Adipocyte (in vitro differentiated cells): ENCODE measurements around the gene TRAM2.

Experiments
- DNase-seq: peaks from one replicate; pipeline ENCODE4 v3.0.0-alpha.2; 2015; ENCODE audit warnings: low read depth
- H3K27me3 ChIP-seq: replicated peaks from 2 replicates; pipeline ENCODE4 v1.7.0; 2013; ENCODE audit warnings: mild to moderate bottlenecking, low read length, moderate library complexity; ENCODE audit not compliant: control insufficient read depth, insufficient read depth
- H3K36me3 ChIP-seq: 2 replicates; pipeline ENCODE4 v1.7.0; 2013; ENCODE audit warnings: low read length, mild to moderate bottlenecking, moderate library complexity; ENCODE audit not compliant: control insufficient read depth, insufficient read depth, severe bottlenecking
- H3K4me1 ChIP-seq: 2 replicates; pipeline ENCODE4 v1.7.0; 2013; ENCODE audit warnings: mild to moderate bottlenecking, low read length, moderate library complexity; ENCODE audit not compliant: control insufficient read depth, insufficient read depth
- H3K4me3 ChIP-seq: 2 replicates; pipeline ENCODE4 v1.7.0; 2013; ENCODE audit warnings: mild to moderate bottlenecking, low read length, moderate library complexity
- H3K9ac ChIP-seq: 2 replicates; pipeline ENCODE4 v1.7.0; 2013; ENCODE audit warnings: mild to moderate bottlenecking, low read length, moderate library complexity
- H3K9me3 ChIP-seq: 2 replicates; pipeline ENCODE4 v1.7.0; 2013; ENCODE audit warnings: mild to moderate bottlenecking, low read length, moderate library complexity; ENCODE audit not compliant: control insufficient read depth

TRAM2 gene

DNA sequence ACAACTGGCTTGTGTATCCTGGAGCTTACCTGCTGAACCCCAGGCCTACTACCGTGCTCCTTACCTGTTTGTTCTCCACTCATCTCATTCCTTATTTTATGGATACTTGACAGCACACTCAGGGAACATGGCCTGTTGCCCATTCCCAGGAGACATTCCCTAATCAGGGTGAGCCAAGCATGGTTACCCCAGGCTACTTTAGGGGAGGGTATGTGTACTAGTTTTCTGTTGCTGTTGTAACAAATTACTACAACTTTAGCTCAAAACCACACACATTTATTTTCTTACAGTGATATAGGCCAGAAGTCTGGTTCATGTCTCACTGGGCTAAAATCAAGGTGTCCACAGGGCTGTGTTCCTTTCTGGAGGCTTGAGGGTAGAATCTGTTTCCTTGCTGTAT, 15.0 kb upstream of the TRAM2 start:
- Histone ChIP-seq H3K27me3 (no peaks in the 10 kb centered on the region), H3K4me3 (no peak overlapping the region), H3K9ac (no peak overlapping the region), H3K36me3 (no peaks in the 10 kb centered on the region), H3K4me1 (peaks cover 56% of the 10 kb centered on the region), H3K9me3 (no peaks in the 10 kb centered on the region)
- no peak for DNase-seq

DNA sequence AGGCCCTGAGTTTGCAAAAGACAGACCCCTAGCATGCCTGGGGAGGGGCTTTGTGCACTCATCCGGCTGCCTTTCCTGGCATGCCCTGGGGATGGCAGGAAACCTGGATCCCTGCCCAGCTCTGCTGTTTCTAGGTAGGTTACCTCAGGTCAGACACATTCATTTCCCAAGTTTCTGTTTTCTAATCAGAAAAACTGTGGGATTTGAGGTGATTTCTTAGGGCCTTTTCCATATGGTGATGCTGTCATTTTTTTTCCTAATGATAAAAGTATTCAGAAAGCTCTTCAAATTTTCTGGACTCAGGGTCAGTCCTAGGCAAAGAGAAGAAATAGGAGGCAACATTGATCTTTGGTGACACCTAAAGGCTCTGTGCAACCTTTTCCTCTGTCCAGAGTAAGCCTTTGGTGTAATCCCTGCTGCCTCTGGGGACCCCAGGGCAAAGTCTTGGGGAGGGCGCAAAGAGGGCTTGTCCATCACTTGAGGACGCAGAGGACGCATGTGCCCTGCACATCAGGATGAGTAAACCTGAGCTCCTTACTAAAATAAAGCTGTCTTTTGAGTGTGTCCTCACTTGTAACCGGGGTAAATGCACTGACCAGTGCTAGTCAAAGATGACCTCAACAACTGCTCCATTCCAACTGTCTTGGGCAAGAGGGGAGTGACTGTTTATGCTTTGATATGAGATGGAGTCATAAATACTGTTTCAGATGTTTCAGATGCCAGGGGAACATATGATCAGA, 13.5 kb upstream of the TRAM2 start:
- DNase-seq, result peak; percentile 76
- Histone ChIP-seq H3K27me3 (no peaks in the 10 kb centered on the region), H3K9me3 (no peaks in the 10 kb centered on the region), H3K36me3 (no peaks in the 10 kb centered on the region), H3K4me3 (no peak overlapping the region), H3K4me1 (peaks cover 41% of the 10 kb centered on the region), H3K9ac (peak overlapping the region; percentile 24)

DNA sequence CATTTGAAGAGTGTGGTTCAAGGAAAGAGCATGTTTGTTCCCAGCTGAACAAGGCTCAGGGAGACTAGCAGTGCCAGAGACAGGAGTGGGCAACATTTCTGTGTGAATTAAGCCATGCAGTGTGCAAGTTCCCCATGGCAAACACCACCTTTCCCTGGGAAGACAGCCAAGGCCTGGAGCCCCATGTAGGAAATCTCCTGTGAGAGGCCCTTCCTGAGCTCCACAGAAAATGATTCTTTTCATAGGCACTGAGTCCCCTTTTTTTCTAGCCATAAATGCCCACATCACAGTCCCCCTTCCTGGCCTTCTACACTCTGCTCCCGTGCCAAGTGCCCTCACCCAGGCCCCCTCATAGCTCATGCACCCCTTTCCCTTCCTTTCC, 11.8 kb upstream of the TRAM2 start:
- Histone ChIP-seq H3K4me3 (no peak overlapping the region), H3K9ac (no peak overlapping the region), H3K9me3 (no peaks in the 10 kb centered on the region), H3K27me3 (no peaks in the 10 kb centered on the region), H3K4me1 (peaks cover 27% of the 10 kb centered on the region), H3K36me3 (no peaks in the 10 kb centered on the region)
- DNase-seq, result no peak

DNA sequence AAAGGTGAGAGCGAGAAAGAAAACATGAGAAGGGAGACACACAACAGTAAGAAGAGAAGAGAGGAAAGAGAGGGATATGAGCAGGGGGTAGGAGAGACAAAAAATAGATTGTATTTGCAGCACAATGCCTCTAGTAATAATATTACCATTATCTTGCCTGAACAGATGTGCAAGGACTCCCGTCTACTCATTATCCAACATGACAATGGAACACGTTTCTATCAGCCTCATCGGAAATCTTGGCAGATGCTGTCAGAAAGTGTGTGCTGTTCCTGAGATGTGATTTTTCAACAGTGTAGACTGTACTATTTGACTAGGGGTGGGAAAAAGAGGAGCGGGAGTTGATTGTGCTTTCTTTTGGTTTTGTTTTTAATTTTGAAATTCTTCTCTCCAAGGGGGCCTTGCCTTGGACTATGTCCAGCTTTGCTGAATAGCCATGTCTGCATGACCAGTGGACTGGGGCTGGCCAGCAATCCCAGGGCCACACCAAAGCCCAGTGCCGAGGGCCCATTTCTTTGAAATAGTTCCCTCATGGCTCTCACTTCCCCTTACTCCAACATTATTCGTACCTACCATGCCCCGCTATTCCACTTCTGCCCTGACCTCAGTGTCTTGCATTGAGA, 11.3 kb upstream of the TRAM2 start:
- peaks cover 27% of the 10 kb centered on the region for H3K4me1 ChIP-seq
- H3K27me3 ChIP-seq, result no peaks in the 10 kb centered on the region
- no peak overlapping the region for H3K4me3 ChIP-seq
- DNase-seq, result no peak
- no peak overlapping the region for H3K9ac ChIP-seq
- no peaks in the 10 kb centered on the region for H3K9me3 ChIP-seq
- no peaks in the 10 kb centered on the region for H3K36me3 ChIP-seq

DNA sequence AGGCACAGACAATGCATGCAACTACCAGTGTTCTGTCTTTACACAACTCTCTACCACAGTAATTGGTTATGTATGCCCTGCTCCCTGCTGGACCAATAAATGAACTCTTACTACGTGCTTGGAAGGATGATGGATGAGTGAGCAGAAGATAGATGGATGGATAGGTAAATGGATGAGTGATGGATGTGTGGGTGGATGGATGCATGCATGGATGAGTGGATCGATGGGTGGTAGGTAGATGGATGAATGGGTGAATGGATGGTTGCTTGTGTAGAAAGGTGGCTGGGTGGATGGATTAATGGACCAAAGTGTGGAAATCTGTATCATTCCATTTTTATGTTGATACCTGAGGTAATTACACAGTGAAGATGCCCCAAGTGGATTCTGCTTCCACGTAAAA, 10.1 kb upstream of the TRAM2 start:
- Histone ChIP-seq H3K27me3 (no peaks in the 10 kb centered on the region), H3K9me3 (no peaks in the 10 kb centered on the region), H3K9ac (no peak overlapping the region), H3K4me1 (peaks cover 27% of the 10 kb centered on the region), H3K4me3 (no peak overlapping the region), H3K36me3 (peaks cover 7% of the 10 kb centered on the region)
- DNase-seq, result no peak

DNA sequence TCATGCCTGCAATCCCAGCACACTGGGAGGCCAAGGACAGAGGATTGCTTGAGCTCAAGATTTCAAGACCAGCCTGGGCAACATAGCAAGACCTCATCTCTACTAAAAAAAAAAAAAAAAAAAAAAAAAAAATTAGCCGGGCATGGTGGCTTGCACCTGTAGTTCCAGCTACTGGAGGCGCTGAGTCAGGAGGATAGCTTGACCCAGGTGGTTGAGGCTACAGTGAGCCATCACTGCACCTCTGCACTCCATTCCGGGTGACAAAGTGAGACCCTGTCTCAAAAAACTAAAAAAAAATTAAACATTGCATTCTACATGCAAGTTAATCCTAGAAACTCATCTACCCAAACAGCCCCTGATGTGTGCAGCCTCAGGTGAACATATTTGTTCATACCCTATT, 7.3 kb upstream of the TRAM2 start:
- no peaks in the 10 kb centered on the region for H3K9me3 ChIP-seq
- H3K4me3 ChIP-seq, result no peak overlapping the region
- DNase-seq, result no peak
- H3K36me3 ChIP-seq, result peaks cover 17% of the 10 kb centered on the region
- H3K9ac ChIP-seq, result no peak overlapping the region
- H3K4me1 ChIP-seq, result peaks cover 7% of the 10 kb centered on the region
- H3K27me3 ChIP-seq, result no peaks in the 10 kb centered on the region

DNA sequence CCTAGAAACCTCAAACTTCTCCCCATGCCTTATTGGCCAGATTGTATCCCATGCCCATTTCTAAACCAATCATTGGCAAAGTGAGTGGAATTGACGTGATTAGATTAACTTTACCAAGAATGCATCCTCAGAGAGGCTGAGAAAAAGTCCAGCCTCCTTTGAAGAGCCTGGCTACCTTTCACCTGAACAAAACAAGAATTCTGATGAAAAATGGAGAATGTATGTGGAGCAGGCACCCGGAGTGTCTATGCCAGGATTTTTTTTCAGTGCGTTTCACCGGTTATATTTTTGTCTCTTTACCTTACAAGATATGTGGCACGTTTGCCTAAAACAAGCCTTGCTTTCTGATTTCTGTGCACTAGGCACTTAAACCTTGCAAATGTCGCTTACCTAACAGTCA, 6.1 kb upstream of the TRAM2 start:
- Histone ChIP-seq H3K4me1 (peaks cover 4% of the 10 kb centered on the region), H3K27me3 (no peaks in the 10 kb centered on the region), H3K9ac (no peak overlapping the region), H3K4me3 (no peak overlapping the region), H3K36me3 (peaks cover 17% of the 10 kb centered on the region), H3K9me3 (no peaks in the 10 kb centered on the region)
- no peak for DNase-seq

DNA sequence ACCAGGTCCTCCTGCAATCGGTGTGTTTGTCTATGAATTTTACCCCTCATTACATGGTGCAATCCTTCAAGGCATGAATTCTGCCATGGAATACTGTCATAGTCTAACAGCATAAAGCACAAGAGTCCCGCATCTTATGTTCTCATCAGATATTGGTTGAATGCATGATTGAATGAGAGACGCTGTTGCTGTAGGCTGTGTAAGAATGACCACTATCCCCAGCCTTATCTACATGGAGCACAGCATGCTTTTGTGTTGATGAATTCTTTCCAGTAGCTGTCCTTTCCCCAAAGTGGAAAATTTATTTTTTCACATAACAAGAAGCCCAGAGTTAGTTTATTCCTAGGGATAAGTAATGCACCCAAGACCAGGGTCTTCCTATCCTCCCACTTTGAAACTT, 5.6 kb upstream of the TRAM2 start:
- H3K4me3 ChIP-seq, result no peak overlapping the region
- H3K9ac ChIP-seq, result no peak overlapping the region
- no peaks in the 10 kb centered on the region for H3K9me3 ChIP-seq
- peaks cover 9% of the 10 kb centered on the region for H3K4me1 ChIP-seq
- H3K36me3 ChIP-seq, result peaks cover 17% of the 10 kb centered on the region
- no peaks in the 10 kb centered on the region for H3K27me3 ChIP-seq
- no peak for DNase-seq

DNA sequence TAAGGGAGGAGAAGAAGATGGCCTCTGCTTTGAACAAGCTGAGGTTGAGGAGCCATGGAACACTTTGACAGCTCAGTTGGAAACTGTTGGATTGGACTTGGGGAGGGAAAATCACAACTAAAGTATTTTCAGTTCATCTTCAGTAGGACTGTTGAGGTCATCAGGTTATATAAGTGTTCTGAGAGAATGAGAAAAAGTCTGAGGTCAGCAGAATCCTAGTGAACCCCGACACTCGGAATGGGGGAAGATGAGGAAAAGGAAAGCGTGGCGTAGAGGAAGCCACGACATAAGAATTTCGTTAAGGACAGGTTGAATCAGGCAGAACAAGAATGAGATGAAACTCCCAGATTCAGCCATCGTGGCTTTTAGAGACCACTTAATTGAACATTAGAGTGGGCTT, 4.0 kb upstream of the TRAM2 start:
- peaks cover 9% of the 10 kb centered on the region for H3K4me1 ChIP-seq
- H3K9me3 ChIP-seq, result no peaks in the 10 kb centered on the region
- H3K36me3 ChIP-seq, result peaks cover 17% of the 10 kb centered on the region
- H3K27me3 ChIP-seq, result no peaks in the 10 kb centered on the region
- H3K9ac ChIP-seq, result no peak overlapping the region
- H3K4me3 ChIP-seq, result no peak overlapping the region
- DNase-seq, result no peak

DNA sequence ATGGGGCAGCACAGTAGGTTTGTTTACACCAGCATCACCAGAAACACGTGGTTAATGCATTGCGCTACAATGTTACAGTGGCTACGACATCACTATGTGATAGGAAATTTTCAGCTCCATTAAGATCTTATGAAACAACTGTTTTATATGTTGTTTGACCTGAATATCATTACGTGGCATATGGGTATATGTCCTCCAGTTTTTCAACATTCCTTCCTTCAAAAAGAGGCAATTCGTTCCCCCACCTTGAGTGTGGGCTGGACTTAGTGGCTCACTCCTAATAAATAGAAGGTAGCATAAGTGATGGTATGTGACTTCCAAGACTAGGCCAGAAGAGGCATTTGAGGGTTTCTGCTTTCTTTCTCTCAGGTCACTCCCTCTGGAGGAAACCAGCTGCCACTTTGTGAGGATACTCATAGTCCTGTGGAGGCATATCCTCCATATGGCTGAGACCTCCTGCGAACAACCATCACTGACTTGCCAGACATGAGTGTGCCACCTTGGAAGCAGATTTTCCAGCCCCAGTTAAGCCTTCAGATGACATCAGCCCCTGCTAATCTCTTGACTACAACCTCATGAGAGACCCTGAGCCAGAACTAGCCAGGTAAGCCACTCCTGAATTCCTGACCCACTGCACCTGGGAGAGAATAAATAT, 2.3 kb upstream of the TRAM2 start:
- H3K4me1 ChIP-seq, result peaks cover 26% of the 10 kb centered on the region
- H3K9me3 ChIP-seq, result no peaks in the 10 kb centered on the region
- no peak for DNase-seq
- H3K36me3 ChIP-seq, result peaks cover 17% of the 10 kb centered on the region
- H3K9ac ChIP-seq, result no peak overlapping the region
- no peaks in the 10 kb centered on the region for H3K27me3 ChIP-seq
- H3K4me3 ChIP-seq, result no peak overlapping the region

DNA sequence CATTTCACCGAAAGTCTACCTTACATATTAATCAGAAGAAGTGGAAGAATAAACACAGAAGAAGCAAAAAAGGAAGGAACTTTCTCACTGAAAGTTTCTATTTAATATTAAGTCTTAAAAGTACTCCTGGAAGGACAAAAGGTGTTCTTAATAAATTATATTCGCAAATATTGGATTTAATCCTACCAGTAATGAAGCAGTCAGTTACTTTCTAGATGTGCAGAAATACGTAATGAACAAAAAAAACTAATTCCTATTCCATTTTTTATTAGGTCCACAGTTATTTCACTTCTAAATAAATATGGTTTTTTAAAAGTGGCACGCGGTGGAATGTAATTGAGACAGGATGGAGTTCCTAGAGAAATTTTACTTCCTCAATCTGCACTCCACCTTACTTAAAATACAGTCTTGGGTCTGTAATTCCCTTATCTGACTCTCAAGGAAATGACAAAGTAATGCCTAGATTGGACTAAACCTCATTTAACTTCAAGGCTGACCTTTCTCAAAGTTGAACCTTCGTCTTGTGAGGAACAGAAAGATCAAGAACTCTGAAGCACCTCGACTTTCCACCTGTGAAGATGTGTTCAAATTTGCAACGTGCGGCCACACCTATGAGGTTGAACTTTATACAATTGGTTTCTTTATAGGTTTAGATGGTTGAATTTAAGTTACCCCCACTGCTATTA, 1.1 kb upstream of the TRAM2 start:
- peak overlapping the region; percentile 98 for H3K9ac ChIP-seq
- peak overlapping the region; percentile 91 for H3K4me3 ChIP-seq
- no peak for DNase-seq
- H3K36me3 ChIP-seq, result peaks cover 19% of the 10 kb centered on the region
- H3K27me3 ChIP-seq, result no peaks in the 10 kb centered on the region
- no peaks in the 10 kb centered on the region for H3K9me3 ChIP-seq
- peaks cover 38% of the 10 kb centered on the region for H3K4me1 ChIP-seq
